Kidney tubule cell (primary cell): ENCODE results near the gene KRT13.
A peak's percentile ranks its signal among the peaks of the same experiment; 100 is the strongest.

Source experiments
- DNase-seq: peaks from one replicate; pipeline ENCODE4 v3.0.0-alpha.2; 2018; ENCODE audit warnings: low spot score

KRT13 gene

GRCh38 chr17:41537614-41537954, 32.2 kb upstream of the KRT13 start:
- DNase-seq, result no peak

- no peak for DNase-seq
These were observed 31.6 kb upstream of the KRT13 start for GRCh38 chr17:41536741-41537613.

GRCh38 chr17:41535764-41536481, 30.5 kb upstream of the KRT13 start:
- peak; percentile 52 for DNase-seq

- no peak for DNase-seq
These were observed 29.6 kb upstream of the KRT13 start for GRCh38 chr17:41534899-41535546.

GRCh38 chr17:41533613-41534012, 28.2 kb upstream of the KRT13 start:
- DNase-seq, result no peak

- no peak for DNase-seq
These were observed 27.6 kb upstream of the KRT13 start for GRCh38 chr17:41532947-41533570.

GRCh38 chr17:41531993-41532392, 26.6 kb upstream of the KRT13 start:
- no peak for DNase-seq

- DNase-seq, result peak; percentile 97
These were observed 24.9 kb upstream of the KRT13 start for GRCh38 chr17:41530062-41531048.

GRCh38 chr17:41529491-41529915, 24.1 kb upstream of the KRT13 start:
- no peak for DNase-seq

GRCh38 chr17:41528959-41529353, 23.5 kb upstream of the KRT13 start:
- no peak for DNase-seq

- peak; percentile 65 for DNase-seq
These were observed 21.9 kb upstream of the KRT13 start for GRCh38 chr17:41527063-41528023.

- DNase-seq, result no peak
These were observed 18.8 kb upstream of the KRT13 start for GRCh38 chr17:41524261-41524660.

GRCh38 chr17:41523787-41524186, 18.4 kb upstream of the KRT13 start:
- DNase-seq, result peak; percentile 40

GRCh38 chr17:41523225-41523593, 17.8 kb upstream of the KRT13 start:
- DNase-seq, result no peak

- DNase-seq, result peak; percentile 86
These were observed 17.2 kb upstream of the KRT13 start for GRCh38 chr17:41522301-41523224.

GRCh38 chr17:41521574-41522261, 16.3 kb upstream of the KRT13 start:
- DNase-seq, result peak; percentile 97

- no peak for DNase-seq
These were observed 15.6 kb upstream of the KRT13 start for GRCh38 chr17:41520821-41521521.
